ENCODE results near the gene MGAT4C.

DNA sequence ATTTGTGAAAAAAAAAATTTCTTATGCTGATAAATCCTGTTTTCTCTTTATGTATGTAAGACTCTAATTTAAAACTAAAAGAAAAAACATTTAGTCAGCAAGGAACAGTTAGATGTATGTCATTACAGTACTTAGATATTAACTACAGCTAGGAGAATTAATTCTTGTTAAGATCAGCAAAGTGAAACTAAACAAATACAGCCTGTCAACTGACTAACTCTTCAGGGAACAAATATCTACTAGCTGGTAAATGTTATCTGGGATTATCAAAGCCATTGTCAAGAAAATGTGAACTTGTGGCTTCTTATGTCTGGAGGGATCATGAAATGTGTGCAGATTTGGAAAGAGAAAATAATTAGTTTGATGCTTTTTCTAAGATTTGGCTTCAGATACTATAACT, 27.5 kb downstream of the MGAT4C start:
- TF ChIP-seq, protein P1, sequence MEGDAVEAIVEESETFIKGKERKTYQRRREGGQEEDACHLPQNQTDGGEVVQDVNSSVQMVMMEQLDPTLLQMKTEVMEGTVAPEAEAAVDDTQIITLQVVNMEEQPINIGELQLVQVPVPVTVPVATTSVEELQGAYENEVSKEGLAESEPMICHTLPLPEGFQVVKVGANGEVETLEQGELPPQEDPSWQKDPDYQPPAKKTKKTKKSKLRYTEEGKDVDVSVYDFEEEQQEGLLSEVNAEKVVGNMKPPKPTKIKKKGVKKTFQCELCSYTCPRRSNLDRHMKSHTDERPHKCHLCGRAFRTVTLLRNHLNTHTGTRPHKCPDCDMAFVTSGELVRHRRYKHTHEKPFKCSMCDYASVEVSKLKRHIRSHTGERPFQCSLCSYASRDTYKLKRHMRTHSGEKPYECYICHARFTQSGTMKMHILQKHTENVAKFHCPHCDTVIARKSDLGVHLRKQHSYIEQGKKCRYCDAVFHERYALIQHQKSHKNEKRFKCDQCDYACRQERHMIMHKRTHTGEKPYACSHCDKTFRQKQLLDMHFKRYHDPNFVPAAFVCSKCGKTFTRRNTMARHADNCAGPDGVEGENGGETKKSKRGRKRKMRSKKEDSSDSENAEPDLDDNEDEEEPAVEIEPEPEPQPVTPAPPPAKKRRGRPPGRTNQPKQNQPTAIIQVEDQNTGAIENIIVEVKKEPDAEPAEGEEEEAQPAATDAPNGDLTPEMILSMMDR (conservative IDR thresholded peaks at IDR 0.05; ENCODE audit: low read depth, low read length), result no peak
- no peak for TF ChIP-seq EZH2 (IDR thresholded peaks at IDR 0.05; ENCODE audit: low read length, unreplicated experiment)

Data from PC-3 (cell line).